Measurements from ENCODE around the gene PALMD.

The PALMD gene, protein sequence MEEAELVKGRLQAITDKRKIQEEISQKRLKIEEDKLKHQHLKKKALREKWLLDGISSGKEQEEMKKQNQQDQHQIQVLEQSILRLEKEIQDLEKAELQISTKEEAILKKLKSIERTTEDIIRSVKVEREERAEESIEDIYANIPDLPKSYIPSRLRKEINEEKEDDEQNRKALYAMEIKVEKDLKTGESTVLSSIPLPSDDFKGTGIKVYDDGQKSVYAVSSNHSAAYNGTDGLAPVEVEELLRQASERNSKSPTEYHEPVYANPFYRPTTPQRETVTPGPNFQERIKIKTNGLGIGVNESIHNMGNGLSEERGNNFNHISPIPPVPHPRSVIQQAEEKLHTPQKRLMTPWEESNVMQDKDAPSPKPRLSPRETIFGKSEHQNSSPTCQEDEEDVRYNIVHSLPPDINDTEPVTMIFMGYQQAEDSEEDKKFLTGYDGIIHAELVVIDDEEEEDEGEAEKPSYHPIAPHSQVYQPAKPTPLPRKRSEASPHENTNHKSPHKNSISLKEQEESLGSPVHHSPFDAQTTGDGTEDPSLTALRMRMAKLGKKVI

DNA sequence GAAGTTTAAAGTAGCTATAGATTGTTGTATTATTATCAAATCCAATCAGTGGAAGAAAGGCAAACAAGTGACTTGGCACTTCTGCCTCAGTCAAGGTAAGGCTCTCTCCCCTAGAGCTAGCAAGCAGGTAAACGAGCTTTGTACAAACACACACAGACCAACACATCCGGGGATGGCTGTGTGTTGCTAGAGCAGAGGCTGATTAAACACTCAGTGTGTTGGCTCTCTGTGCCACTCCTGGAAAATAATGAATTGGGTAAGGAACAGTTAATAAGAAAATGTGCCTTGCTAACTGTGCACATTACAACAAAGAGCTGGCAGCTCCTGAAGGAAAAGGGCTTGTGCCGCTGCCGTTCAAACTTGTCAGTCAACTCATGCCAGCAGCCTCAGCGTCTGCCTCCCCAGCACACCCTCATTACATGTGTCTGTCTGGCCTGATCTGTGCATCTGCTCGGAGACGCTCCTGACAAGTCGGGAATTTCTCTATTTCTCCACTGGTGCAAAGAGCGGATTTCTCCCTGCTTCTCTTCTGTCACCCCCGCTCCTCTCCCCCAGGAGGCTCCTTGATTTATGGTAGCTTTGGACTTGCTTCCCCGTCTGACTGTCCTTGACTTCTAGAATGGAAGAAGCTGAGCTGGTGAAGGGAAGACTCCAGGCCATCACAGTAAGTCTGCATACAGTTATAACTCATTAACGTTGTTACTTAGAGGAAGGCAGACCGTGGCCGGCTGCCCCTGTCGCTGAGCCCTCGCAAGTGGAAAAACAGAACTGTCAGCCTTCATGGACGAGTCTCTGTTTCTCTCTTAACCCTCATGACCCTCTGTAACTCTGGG is at the start of gene PALMD:
Gene PALMD, plus strand, starts transcription at position 415 of the 833 bp plus-strand sequence. Its CDS starts 205 bp downstream, at position 620.
- DNase-seq (ENCODE audit: low read depth in 3 of 3): no peak

DNA sequence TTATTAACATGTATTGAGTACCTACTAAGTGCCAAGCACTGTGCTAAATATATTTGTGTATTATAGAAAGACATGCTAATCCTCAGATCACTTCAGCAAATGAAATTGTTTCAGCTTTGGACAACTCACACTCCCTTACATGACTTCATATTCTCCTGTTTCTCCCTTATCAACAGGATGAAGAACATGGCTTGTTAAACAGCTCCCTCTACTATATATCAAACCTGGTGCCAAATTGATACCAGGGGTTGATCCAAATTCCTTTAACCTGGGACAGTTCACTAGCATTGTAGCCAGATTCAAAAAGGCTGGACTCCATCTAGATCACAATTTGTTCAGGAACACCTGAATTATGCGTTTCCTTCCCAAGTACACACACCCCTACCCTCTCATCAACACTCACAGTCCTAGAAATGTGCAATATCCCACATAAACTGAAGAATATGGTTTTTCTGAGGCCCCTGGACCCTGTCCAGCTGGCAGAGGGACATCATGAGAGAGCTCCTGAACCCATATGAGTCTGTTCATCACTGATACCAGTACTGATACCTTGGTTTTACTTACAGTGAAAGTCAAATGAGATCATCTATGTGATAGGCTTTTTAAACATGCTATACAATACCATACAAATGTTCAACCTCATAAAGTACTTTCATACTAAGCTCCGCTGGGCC is 47.0 kb upstream of the PALMD start:
- DNase-seq (ENCODE audit: low read depth in 3 of 3): no peak

DNA sequence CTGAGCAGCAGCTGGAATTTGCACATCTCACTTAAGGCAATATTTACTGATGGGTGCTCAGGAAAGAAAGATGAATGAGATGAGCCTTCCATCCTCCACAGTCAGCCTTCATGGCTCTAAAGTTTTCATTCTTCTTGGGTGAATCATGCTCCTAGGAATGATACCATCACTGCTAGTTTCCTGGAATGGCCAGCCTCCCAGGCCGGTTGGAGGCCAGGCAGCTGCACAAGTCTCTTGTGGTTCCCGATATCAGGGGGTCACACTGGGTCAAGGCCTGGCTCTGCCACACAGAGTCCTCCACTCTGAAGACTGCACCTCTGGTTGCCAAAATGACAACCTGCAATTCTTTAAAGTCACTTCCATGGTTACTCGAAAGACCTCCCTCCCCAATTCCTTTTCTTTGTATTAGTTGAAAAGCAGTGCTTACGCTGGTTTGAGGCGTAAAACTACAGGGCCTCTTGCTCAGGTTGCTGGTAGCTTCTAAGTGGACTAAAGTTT is 46.2 kb upstream of the PALMD start:
- no peak for DNase-seq (ENCODE audit: low read depth in 3 of 3)

DNA sequence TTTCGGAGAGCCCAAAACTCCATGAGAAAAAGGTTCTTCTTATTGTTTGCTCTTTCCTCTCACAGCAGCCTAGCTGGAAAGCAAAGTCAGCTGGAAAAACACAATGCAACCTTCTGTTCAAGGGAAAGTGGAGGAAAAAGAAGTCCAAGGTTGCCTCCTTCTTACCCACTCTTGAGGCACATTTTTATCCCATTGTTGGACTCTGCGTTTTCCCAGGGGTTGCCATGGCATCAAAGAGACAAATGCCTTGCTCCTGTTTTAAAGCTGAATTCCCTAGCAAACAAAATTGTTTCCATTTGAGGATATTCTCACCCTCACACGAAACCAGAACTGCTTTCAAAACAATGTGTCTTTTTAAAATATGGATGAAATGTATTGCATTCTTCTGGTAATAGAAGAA is 45.1 kb upstream of the PALMD start:
- no peak for DNase-seq (ENCODE audit: low read depth in 3 of 3)

DNA sequence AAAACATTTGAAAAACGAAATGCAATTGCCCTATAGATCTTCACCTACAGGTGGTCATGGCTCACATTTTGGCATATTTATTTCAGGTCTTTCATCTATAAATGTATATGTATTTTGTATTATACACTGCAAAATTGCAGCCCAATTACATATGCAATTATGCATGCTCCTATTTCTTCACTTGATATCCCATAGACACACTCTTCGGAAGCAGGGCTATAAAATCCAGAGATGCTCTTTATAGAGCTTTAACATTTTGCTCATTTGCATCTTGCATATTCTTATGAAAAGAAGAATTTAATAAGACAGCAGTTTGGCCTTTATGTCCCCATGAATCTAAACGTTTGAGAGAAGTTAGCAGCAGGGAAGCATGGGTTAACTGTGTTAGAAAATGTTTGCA is 44.7 kb upstream of the PALMD start:
- DNase-seq (ENCODE audit: low read depth in 3 of 3): no peak

DNA sequence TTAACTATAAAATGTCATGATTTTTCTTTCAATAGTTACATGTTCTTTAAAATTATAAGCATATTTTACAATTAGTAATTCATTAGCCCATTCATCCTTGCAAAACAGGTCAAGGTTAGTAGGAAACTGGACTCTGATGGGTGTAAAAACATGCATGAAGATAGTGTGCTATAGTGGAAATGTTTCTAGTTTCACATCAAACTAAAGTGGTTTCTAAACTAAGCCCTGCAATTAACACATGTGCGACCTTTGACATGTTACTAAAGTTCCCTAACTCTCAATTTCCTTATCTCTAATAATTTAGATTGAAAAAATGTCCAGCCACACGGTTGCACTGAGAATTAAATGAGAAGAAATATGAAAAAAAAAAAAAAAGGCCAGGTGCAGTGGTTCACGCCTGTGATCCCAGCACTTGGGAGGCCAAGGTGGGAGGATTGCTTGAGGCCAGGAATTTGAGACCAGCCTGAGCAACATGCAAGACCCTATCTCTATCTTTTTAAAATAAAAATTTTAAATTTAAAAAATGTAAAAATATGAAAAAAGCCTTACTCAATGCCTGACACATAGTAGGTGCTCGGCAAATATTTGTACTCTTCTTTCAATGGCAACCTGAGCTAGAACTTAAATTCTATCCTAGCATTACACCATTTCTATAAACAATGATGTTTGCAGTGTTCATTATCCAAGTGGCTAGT is 44.1 kb upstream of the PALMD start:
- no peak for DNase-seq (ENCODE audit: low read depth in 3 of 3)

DNA sequence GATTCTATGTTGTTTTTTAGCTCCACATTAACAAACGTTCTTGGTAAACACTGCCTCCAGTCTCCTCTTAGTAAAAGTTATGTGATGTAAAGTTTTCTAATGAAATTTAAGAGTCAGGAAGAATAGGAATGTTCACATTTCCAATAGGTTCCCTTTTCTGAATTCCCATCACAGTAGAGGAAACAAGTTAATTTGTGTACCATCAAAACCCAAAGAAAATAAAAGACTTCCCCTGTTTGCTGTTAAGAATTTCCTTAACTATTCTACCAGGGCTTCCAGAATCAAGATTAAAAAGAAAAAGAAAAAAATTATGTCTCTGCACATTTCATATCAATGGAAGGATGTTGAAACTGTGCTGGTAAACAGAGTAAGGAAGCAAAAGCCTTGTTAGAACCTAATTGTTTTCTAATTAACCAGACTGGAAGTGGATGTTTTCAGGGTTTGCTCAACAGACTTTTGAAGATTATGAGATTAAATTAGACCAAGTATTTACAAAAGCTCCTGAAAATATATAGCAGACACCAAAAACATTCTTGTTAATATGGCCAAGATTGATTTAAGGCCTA is 43.4 kb upstream of the PALMD start:
- no peak for DNase-seq (ENCODE audit: low read depth in 3 of 3)

DNA sequence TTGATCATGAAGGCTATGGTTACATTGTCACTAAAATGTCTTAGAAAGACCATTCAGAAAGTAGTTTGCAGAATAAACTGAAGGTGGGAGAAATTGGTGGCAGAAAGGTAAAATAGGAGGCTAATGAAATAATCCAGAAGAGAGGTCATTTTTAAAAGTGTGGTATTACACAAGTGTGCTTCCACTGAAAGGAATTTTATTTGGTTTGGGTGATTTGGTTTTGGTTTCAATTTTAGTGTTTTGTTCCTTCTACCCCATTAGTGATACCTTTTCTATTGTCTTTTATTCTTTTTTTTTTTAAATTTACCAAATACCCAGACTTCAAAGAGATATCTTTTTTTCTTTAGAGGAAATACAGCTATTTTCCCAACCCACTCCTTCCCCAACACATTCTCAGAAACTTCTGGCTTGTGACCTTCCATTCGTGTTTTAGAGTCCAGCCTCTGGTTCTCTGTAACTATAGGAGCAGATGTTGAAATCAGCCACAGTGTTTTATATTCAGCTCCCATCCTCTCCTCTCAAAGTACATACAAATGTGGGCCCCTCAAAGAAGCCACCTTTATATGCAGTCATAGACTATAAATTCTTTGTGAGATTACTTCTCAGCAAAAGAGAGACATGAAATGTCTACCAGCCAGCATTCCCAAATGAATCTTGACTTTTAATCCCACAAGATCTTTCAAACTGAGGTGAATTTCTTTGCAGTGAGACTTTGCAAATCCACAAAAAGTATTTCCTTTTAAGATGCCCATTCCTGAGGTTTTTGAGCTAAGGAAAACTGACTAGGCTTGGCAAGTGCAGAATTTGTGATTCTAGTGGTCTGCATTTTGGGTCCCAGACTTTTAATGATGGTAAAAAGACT is 42.0 kb upstream of the PALMD start:
- no peak for DNase-seq (ENCODE audit: low read depth in 3 of 3)

DNA sequence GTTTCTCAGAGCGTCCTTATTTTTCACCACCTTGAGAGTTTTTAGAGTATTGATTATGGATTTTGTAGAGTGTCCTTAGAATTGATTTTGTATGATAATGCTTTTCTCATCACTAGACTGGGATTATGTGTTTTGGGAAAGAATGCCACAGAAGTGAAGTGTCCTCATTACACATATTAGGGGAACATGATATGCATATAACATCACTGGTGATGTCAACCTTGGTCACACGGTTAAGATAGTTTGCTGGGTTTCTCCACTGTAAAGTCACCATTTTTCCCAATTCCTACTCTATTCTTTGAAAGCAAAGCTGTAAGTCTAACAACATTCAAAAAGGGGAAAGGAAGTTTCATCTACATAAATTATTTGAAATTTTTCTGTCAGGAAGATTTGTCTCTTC is 39.6 kb upstream of the PALMD start:
- DNase-seq (ENCODE audit: low read depth in 3 of 3): no peak

DNA sequence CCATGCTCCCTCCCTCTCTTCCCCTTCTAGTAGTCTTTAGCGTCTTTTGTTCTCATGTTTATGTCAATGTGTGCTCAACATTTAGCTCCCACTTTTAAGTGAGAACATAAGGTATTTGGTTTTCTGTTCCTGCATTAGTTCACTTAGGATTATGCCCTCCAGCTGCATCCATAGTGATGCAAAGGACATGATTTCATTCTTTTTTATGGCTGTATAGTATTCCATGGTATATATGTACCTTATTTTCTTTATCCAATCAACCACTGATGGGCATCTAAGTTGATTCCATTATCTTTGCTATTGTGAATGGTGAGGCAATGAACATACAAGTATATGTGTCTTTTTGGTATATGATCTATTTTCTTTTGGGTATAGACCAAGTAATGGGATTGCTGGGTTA is 38.3 kb upstream of the PALMD start:
- no peak for DNase-seq (ENCODE audit: low read depth in 3 of 3)

DNA sequence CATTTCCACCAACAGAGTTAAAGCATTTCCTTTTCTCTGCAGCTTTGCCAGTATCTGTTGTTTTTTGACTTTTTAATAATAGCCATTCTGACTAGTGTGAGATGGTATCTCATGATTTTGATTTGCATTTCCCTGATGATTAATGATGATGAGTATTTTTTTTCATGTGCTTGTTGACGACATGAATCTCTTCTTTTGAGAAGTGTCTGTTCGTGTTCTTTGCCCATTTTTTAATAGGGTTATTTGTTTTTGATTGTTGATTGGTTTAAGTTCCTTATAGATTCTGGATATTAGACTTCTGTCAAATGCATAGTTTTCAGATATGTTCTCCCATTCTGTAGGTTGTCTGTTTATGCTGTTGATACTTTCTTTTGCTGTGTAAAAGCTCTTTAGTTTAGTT is 37.9 kb upstream of the PALMD start:
- DNase-seq (ENCODE audit: low read depth in 3 of 3): no peak

DNA sequence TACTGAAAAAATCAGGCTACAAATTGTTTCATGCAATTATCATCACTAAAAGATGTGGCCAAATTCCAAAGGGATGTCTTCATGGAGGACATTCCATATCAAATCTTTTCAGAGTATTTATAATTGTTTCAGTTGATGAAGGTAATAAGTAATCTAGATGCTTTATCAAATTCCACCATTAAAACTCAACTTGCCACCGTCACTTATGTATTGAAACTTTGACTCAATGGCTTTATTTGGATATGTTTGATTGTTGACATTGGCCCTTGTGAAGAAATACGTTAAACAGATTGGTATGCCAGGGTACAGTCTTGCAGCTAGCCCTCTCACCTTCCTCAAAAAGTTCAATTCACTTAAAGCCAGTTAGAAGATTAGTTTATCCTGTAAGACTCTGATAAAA is 32.2 kb upstream of the PALMD start:
- no peak for DNase-seq (ENCODE audit: low read depth in 3 of 3)

DNA sequence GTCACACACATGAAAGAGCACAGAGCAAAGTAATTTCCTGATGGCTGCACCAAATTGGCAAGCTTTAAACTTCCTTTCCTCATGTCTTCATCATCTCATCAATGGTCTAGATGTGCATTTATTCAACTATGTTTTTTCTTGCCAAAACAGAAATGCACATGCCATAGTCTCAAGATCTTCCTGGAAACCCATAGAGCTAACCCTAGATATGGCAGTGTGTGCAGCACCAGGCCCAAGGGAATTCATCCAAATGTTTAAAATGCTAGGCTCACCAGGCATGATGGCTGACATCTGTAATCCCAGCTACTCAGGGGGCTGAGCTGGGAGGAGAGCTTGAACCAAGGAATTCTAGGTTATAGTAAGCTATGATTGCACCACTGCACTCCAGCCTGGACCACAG is 31.2 kb upstream of the PALMD start:
- no peak for DNase-seq (ENCODE audit: low read depth in 3 of 3)

DNA sequence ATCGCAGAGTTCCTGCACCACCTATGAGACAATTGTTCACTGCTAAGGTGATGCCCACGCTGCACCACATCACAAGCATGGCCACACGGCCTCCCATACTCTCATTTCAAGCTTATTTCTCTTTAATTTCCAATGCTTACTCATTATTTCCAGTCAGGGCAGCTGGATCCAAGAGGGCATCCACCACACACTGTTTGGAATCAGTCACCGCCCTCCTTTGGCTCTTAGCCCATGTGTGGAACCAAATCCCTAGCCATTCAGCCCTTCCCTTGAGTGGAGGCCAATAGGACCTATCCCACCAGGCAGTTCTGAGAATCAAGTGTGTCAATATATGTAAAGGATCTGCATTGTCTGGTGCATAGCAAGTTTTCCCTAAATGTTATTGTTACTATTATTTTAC is 26.3 kb upstream of the PALMD start:
- no peak for DNase-seq (ENCODE audit: low read depth in 3 of 3)

DNA sequence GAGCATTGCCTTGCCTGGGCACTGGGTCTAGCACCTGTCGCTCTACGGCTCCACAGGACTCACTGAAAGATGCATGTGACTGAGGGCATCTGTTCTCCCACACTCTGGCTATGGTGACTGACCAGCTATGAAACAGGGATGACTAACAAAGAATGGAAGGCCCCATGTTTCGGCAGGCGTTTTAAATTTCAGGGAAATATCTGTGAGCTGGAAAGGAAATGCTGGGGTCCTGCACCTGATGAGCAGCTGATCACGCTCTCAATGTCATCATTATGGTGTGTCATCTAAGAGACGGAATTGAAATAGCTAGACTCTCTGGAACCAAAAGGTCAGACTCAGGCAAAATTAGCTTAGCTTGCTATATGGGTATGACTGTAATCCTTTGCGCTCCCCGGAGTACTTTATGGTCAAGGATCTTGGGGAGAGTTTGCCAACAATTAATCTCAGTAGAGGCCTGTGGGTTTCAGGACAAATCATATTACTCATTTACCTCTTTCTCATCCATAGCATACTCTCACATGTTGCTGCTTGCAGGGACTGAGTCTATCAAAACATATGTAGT is 24.5 kb upstream of the PALMD start:
- DNase-seq (ENCODE audit: low read depth in 3 of 3): no peak

DNA sequence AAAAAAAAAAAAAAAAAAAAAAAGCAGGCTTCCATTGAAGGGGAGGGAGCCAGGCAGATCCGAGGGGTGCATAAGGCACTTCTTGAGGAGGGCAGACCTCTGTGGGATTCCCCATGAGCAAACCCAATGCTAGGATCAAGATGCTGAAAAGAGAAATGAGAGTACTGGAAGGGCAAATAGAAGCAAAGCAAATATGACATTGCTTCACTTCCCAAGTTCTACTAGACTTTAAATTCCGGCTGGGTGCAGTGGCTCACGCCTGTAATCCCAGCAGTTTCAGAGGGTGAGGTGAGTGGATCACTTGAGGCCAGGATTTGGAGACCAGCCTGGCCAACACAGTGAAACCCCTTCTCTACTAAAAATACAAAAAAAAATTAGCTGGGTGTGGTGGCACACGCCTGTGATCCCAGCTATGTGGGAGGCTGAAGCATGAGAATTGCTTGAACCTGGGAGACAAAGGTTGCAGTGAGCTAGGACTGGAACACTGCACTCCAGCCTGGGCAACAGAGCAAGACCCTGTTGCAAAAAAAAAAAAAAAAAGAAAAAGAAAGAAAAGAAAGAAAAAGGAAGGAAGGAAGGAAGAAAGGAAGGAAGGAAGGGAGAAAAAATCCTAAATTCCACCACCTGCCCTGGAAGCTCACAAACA is 23.1 kb upstream of the PALMD start:
- DNase-seq (ENCODE audit: low read depth in 3 of 3): no peak

DNA sequence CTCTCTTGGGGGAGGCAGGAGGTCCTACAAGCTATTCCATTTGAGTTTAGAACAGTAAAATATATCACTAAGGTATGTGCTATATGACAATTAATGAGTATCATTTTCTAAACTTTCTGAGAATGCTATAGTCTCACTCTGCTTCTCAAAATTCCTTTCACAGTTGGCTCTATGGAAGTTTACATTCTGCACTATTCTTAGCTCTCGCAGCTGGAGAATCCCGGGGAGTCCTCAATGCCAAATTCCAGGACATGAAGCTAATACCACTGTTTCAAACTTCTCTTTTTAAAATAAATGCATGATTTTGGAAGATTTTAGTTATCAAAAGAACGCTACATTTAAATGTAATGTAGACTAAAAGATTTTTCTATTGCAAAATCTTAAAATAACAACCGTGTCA is 22.4 kb upstream of the PALMD start:
- DNase-seq (ENCODE audit: low read depth in 3 of 3): no peak

DNA sequence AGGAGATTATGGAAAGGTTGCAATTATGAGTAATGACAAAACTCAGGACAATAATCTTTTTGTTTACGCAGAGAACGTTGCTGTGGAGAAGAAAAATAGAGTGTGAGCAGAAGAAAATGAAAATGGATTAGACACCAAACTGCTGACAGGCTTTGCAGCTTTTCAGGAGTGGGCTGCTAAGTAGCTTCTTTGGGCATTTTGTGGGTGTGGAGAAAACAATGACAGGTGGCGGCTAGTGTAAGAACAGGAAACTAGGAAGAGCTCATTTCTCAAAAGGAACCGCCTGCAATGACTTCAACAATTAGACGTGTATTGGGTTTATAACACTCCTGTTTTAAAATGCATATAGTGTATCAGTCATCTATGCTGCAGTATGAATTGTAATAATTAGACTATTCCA is 18.3 kb upstream of the PALMD start:
- no peak for DNase-seq (ENCODE audit: low read depth in 3 of 3)

DNA sequence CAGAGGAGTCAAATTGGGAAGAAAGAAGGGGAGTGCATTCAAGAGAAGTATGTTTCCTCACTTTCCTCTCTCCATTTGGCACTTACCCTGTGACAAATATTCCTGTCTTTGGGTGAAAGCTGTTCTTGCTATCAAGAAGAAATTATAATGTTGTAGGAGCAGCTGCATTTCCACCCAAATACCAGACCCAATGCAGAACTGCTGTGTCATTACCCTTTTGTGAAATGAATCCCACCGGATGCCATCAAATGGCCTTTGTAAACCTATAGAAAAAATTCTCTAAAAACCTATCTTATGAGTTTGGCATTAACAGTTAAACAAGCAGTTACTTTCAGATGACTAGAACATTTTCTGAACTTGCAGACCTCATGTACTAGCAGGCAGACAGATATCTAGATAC is 16.7 kb upstream of the PALMD start:
- no peak for DNase-seq (ENCODE audit: low read depth in 3 of 3)
